ENCODE data around the gene NAA25. TPM values are rescaled to one million over a fixed set of nuclear protein-coding genes. Genes with fewer than 3 reads are reported as not detected.
A peak's percentile ranks its signal among the peaks of the same experiment; 100 is the strongest.
"Not testable (repeated sequence)": the region's sequence is repeated elsewhere in the genome, so short reads cannot be mapped to it uniquely, and the experiment has no call there.

NAA25 gene
- total RNA-seq, 6 experiments from 2014 or later, result 21.2 to 26.8 (median 23.8) TPM

DNA sequence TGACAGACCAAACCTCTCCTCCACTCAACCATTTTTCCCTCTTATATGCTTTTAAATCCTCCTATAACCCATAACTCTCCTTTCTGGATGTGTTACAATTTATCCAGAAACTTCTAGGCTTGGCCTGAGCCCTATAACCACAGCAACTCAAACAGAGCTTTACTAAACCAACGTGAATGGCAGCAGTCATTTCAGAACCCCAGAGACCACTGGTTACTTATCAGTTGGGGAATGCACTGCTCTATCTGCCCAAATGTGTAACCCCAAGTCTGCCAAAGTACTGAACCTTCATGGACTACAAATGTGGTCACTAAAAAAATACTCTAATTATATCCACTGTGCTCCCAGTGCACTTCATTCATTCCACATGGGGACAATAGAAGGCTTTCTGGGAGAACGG is 42.0 kb downstream of the NAA25 start:
- Mint-ChIP-seq H3K36me3 (ENCODE audit: low read depth) (peaks cover 36% of the 10 kb centered on the region; the same call in 1 of the 2 replicates), H3K27me3 (ENCODE audit: insufficient read depth) (peaks cover 2% of the 10 kb centered on the region; the same call in 1 of the 2 replicates), H3K27ac (no peak overlapping the region; the same call in 1 of the 2 replicates), H3K4me1 (ENCODE audit: low read depth) (no peaks in the 10 kb centered on the region), H3K4me3 (no peak overlapping the region), H3K9me3 (no peaks in the 10 kb centered on the region)
- no peak for DNase-seq
- TF ChIP-seq, protein P1, sequence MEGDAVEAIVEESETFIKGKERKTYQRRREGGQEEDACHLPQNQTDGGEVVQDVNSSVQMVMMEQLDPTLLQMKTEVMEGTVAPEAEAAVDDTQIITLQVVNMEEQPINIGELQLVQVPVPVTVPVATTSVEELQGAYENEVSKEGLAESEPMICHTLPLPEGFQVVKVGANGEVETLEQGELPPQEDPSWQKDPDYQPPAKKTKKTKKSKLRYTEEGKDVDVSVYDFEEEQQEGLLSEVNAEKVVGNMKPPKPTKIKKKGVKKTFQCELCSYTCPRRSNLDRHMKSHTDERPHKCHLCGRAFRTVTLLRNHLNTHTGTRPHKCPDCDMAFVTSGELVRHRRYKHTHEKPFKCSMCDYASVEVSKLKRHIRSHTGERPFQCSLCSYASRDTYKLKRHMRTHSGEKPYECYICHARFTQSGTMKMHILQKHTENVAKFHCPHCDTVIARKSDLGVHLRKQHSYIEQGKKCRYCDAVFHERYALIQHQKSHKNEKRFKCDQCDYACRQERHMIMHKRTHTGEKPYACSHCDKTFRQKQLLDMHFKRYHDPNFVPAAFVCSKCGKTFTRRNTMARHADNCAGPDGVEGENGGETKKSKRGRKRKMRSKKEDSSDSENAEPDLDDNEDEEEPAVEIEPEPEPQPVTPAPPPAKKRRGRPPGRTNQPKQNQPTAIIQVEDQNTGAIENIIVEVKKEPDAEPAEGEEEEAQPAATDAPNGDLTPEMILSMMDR (IDR thresholded peaks at IDR 0.05), result no peak

DNA sequence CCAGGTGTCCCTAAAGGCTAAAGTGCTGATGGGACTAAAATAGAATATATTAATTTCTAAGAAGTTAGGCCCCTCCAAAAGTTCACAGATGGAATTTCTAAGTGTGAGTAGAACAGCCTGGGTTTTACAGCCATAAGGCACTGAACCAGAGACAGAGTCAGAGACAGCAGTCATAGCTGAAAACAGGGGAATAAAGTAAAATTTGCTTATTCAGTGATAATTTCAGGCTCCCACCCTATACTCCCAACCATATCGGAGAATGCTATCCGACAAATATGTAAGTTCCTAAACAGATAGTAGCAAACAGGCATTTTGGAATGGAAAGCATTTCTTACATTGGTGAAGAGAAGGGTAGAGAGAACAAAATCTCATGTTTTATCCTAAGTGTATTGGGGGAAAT is 45.3 kb downstream of the NAA25 start:
- H3K4me1 Mint-ChIP-seq (ENCODE audit: low read depth), result no peaks in the 10 kb centered on the region
- H3K27me3 Mint-ChIP-seq (ENCODE audit: insufficient read depth), result no peaks in the 10 kb centered on the region
- H3K27ac Mint-ChIP-seq, result no peak overlapping the region
- H3K9me3 Mint-ChIP-seq, result no peaks in the 10 kb centered on the region
- H3K4me3 Mint-ChIP-seq, result no peak overlapping the region
- H3K36me3 Mint-ChIP-seq (ENCODE audit: low read depth), result peaks cover 23% of the 10 kb centered on the region; the same call in 1 of the 2 replicates
- no peak for DNase-seq
- TF ChIP-seq, protein P1 (IDR thresholded peaks at IDR 0.05), result no peak

DNA sequence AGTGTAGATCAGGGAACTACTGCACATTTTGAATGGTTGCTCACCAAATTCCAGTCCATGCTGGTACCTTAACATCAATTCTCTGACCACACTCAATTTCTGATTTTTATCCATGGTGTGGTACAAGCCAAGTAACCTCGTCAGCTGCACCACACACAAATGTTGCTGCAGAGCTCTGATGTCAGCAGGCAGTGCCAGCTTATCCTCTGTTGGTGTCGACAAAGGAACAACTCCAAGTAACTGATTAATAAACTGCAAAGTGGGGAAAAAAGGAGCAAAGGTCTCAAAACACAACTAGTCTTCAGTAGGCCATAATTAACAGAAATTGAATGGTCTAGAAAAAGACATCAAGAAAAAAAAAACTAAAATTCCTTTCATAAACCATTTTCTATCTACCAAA is 47.4 kb downstream of the NAA25 start:
- Mint-ChIP-seq H3K36me3 (ENCODE audit: low read depth) (peaks cover 19% of the 10 kb centered on the region; the same call in 1 of the 2 replicates), H3K9me3 (no peaks in the 10 kb centered on the region), H3K27me3 (ENCODE audit: insufficient read depth) (no peaks in the 10 kb centered on the region), H3K4me3 (no peak overlapping the region), H3K4me1 (ENCODE audit: low read depth) (no peaks in the 10 kb centered on the region), H3K27ac (no peak overlapping the region)
- no peak for DNase-seq
- TF ChIP-seq, protein P1 (IDR thresholded peaks at IDR 0.05), result no peak

DNA sequence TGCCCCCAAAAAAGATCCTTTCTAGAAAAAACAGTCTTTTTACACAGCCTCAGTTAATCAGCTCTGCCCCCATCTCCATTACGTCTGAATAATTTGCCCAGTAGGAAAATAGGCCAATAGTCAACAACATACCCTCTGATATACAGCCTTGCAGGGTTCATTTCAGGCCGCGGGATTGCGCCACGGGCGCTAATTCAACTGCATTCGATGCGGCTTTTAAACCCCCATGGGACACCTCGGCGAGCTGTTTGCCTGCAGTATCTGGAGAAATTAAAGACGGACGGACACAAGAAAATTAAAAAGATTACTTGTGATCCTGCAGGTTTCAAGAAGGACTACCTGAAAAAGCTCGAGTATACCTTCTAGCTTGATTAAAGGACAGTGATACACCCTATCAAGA is 59.2 kb downstream of the NAA25 start:
- H3K4me3 Mint-ChIP-seq, result no peak overlapping the region
- H3K9me3 Mint-ChIP-seq, result no peaks in the 10 kb centered on the region
- TF ChIP-seq, protein P1 (IDR thresholded peaks at IDR 0.05), result no peak
- DNase-seq, result no peak
- peaks cover 50% of the 10 kb centered on the region for H3K36me3 Mint-ChIP-seq (ENCODE audit: low read depth)
- H3K27ac Mint-ChIP-seq, result no peak overlapping the region
- H3K27me3 Mint-ChIP-seq (ENCODE audit: insufficient read depth), result no peaks in the 10 kb centered on the region
- peaks cover 22% of the 10 kb centered on the region for H3K4me1 Mint-ChIP-seq (ENCODE audit: low read depth)

DNA sequence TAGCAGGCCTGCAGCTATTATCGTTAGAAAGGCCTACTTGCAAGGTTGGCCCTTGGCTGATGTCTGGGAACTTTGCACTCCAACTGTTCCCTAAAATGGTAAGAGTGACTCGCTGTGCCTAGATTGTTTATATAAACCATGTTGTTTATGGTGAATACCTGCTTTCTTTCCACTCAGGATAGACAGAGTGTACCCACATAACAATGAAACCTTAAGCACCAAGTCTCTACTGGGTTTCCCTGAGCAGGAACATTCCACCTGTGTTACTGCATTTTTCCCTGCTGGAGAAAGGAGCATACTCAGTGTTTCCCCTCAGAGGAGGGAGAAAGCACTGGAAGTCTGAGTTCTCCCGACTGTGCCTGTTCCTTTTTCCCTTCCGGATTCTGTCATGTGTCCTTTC is 62.6 kb downstream of the NAA25 start:
- Mint-ChIP-seq H3K36me3 (ENCODE audit: low read depth) (peaks cover 41% of the 10 kb centered on the region), H3K27ac (peak overlapping the region; percentile 19; the same call in 1 of the 2 replicates), H3K4me3 (no peak overlapping the region), H3K27me3 (ENCODE audit: insufficient read depth) (no peaks in the 10 kb centered on the region), H3K9me3 (no peaks in the 10 kb centered on the region), H3K4me1 (ENCODE audit: low read depth) (peaks cover 6% of the 10 kb centered on the region)
- TF ChIP-seq, protein P1 (IDR thresholded peaks at IDR 0.05), result no peak
- DNase-seq, result no peak

DNA sequence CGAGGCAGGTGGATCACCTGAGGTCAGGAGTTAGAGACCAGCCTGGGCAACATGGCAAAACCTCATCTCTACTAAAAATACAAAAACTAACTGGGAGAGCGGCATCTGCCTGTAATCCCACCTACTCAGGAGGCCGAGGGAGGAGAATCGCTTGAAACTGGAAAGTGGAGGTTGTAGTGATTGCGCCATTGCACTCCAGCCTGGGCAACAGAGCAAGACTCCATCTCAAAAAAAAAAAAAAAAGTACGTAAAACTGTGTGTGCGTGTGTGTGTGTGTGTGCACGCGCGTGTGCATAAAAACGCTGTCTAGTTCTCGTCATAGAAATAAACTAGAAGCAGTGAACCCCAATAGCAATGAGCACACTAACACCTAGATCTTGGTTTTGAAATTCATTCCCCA is 72.0 kb downstream of the NAA25 start:
- H3K4me1 Mint-ChIP-seq (ENCODE audit: low read depth); H3K27ac Mint-ChIP-seq; H3K9me3 Mint-ChIP-seq; H3K4me3 Mint-ChIP-seq; H3K27me3 Mint-ChIP-seq (ENCODE audit: insufficient read depth); DNase-seq: not testable (repeated sequence)
- peaks cover 42% of the 10 kb centered on the region for H3K36me3 Mint-ChIP-seq (ENCODE audit: low read depth)
